HG03097 (cell line): ENCODE data around the gene PC.
"Not testable (repeated sequence)": the region's sequence is repeated elsewhere in the genome, so short reads cannot be mapped to it uniquely, and the experiment has no call there.

ENCODE experiments used
- ATAC-seq: cut with Tn5 transposase; IDR thresholded peaks from one replicate; pipeline ENCODE4 v1.9.1; 2021; ENCODE audit not compliant: unreplicated experiment, low FRiP score

PC gene

GRCh38 chr11:66815646-66816045, 142.5 kb downstream of the PC start:
- no peak for ATAC-seq

- no peak for ATAC-seq
These were observed 143.5 kb downstream of the PC start for GRCh38 chr11:66814678-66815077.

DNA sequence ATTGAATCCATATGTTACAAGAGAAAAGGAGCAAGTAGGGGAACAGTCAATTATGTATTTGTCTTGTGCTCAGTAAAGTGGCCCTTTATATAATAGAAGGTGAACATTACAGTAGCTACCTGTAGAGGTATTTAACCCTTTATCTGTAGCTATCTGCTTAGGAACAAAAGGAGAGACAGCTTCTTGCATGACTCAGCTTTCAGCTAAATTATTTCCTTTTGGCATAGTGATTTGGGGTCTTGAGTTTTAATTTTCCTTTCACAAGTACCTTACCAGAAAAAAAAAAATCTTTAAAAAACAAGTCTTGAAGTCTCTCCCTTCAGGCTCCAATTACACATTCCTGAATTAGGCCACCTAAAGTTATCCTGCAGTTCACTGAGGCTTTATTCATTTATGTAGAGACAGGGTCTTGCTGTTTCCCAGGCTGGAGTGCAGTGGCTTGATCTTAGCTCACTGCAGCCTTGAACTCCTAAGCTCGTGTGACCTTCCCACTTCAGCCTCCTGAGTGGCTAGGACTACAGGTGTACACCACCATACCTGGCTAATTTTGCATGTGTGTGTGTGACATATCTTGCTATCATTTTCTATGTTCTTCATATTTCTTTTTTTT, 147.5 kb downstream of the PC start:
- no peak for ATAC-seq

GRCh38 chr11:66809592-66809991, 148.6 kb downstream of the PC start:
- ATAC-seq = no peak

- ATAC-seq = no peak
These were observed 157.3 kb downstream of the PC start for GRCh38 chr11:66800720-66801428.

- ATAC-seq = not testable (repeated sequence)
These were observed 158.4 kb downstream of the PC start for GRCh38 chr11:66799815-66800214.
